HG03066 (cell line): ENCODE data around the gene SORL1.

Experiments
- ATAC-seq: cut with Tn5 transposase; IDR thresholded peaks from one replicate; pipeline ENCODE4 v1.9.1; 2021; ENCODE audit warnings: low read depth; ENCODE audit not compliant: unreplicated experiment

Gene SORL1

GRCh38 chr11:121648306-121648705, 196.2 kb downstream of the SORL1 start:
- no peak for ATAC-seq

GRCh38 chr11:121649798-121650197, 197.7 kb downstream of the SORL1 start:
- no peak for ATAC-seq

GRCh38 chr11:121650351-121651256, 198.5 kb downstream of the SORL1 start:
- ATAC-seq = no peak

- ATAC-seq = no peak
Observed at GRCh38 chr11:121651257-121651605, 199.1 kb downstream of the SORL1 start.

- no peak for ATAC-seq
Observed at GRCh38 chr11:121652971-121653370, 200.9 kb downstream of the SORL1 start.

- no peak for ATAC-seq
Observed at GRCh38 chr11:121654259-121654842, 202.2 kb downstream of the SORL1 start.

GRCh38 chr11:121654843-121655536, 202.9 kb downstream of the SORL1 start:
- no peak for ATAC-seq

GRCh38 chr11:121655537-121656327, 203.6 kb downstream of the SORL1 start:
- ATAC-seq = peak; percentile 86

GRCh38 chr11:121656328-121657090, 204.4 kb downstream of the SORL1 start:
- no peak for ATAC-seq

- no peak for ATAC-seq
Observed at GRCh38 chr11:121657146-121657545, 205.0 kb downstream of the SORL1 start.

- ATAC-seq = no peak
Observed at GRCh38 chr11:121659811-121660210, 207.7 kb downstream of the SORL1 start.

- no peak for ATAC-seq
Observed at GRCh38 chr11:121661880-121662486, 209.9 kb downstream of the SORL1 start.

- ATAC-seq = no peak
Observed at GRCh38 chr11:121664144-121664543, 212.0 kb downstream of the SORL1 start.

- ATAC-seq = no peak
Observed at GRCh38 chr11:121665206-121665838, 213.2 kb downstream of the SORL1 start.

- no peak for ATAC-seq
Observed at GRCh38 chr11:121667836-121668235, 215.7 kb downstream of the SORL1 start.

- no peak for ATAC-seq
Observed at GRCh38 chr11:121669422-121669821, 217.3 kb downstream of the SORL1 start.

GRCh38 chr11:121670266-121670665, 218.2 kb downstream of the SORL1 start:
- no peak for ATAC-seq

- no peak for ATAC-seq
Observed at GRCh38 chr11:121670805-121671282, 218.7 kb downstream of the SORL1 start.
